ENCODE measurements around the gene USP32.
A peak's percentile ranks its signal among the peaks of the same experiment; 100 is the strongest.

Gene USP32

DNA sequence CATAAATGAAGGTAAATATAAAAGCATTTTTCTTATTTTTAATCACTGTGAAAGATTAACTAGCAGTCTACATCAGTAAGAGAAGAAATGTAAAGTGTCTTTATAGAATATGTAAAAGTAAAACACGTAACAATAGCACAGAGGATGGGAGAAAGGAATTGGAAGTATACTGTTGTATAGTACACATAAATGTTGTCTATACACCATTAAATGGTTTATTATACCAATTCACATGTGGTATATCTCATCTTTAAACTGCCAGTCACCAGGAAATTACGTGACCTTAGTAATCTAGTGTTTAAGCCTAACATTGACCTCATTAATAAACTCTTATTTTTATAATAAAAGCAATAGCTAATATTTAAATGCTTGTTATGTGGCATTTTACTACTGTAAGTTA lies 87.4 kb downstream of the USP32 start:
- FAIRE-seq, result no peak
- DNase-seq (ENCODE audit: insufficient read length), result no peak
- no peak for TF ChIP-seq TAF1 (IDR thresholded peaks at IDR 0.05; ENCODE audit: borderline replicate concordance, low read depth, low read length)
- no peak for TF ChIP-seq POLR2AphosphoS5 (IDR thresholded peaks at IDR 0.05; ENCODE audit: low read depth, low read length)
- no peak for TF ChIP-seq POLR2A (IDR thresholded peaks at IDR 0.05; ENCODE audit: low read depth, low read length)

DNA sequence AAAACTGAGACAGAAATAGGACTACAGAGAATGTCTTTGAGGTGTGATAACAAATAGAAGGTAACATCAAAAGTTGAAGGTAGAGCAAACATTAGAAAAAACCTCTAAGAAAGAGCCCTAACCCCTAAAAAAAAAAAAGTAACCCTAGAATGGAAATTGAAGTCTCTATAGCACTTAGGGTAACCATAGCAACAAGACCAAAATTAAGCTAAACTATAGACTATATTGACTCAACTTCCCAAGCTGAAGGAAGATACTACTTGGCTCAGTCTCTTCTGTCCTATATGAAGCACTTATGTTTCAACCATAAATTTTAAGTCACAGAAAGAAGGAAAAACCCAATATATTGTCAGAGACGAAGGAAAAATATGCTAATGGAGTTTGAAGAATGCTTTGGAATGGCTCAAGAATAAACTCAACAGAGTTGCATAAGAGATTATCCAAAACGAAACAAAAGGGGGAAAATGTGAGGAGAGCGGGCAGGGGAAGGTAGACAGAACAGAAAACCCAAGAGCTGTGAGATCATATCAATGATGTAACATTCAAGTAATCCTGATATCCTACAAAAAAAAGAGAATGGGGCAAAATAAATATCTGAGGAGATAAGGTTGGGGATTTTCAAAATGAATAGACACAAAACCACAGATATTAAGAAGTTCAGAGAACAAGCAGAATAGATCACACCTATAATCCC lies 88.4 kb downstream of the USP32 start:
- FAIRE-seq (no peak), DNase-seq (ENCODE audit: insufficient read length) (no peak)
- TF ChIP-seq POLR2AphosphoS5 (IDR thresholded peaks at IDR 0.05; ENCODE audit: low read depth, low read length) (no peak), POLR2A (IDR thresholded peaks at IDR 0.05; ENCODE audit: low read depth, low read length) (no peak), TAF1 (IDR thresholded peaks at IDR 0.05; ENCODE audit: borderline replicate concordance, low read depth, low read length) (no peak)

DNA sequence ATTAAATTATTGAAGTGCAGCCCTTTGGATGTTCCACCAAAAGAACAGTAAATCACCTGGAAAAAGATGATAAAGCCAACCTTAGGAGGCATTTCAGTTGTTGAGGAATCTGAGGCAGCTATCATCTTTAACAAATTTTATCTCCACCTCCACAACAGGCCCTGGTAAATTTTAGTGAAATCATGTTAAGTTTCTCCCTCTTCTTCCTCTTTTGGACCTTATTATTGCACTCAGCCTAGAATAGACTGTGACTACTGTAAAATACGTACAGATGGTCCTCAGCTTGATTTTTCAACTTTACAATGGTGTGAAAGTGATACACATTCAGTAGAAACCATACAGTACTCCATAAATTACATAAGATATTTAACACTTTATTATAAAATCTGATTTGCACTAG lies 90.3 kb downstream of the USP32 start:
- no peak for TF ChIP-seq POLR2AphosphoS5 (IDR thresholded peaks at IDR 0.05; ENCODE audit: low read depth, low read length)
- no peak for TF ChIP-seq POLR2A (IDR thresholded peaks at IDR 0.05; ENCODE audit: low read depth, low read length)
- TF ChIP-seq TAF1 (IDR thresholded peaks at IDR 0.05; ENCODE audit: borderline replicate concordance, low read depth, low read length), result no peak
- no peak for DNase-seq (ENCODE audit: insufficient read length)
- FAIRE-seq, result peak; percentile 33

DNA sequence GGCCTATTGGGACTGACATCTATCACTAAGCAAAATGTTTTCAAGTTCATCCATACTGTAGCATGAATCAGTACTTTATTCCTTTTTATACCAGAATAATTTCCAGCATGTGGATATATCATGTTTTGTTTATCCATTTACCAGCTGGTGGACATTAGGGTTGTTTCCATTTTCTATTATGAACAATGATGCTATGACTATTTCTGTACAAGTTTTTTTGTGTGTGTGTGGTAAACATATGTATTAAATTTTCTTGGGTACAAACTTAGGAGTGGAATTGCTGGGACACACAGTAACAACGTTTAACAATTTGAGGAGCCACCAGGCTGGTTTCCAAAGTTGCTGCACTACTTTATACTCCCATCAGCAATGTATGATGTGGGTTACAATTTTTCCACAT lies 91.0 kb downstream of the USP32 start:
- FAIRE-seq (no peak), DNase-seq (ENCODE audit: insufficient read length) (no peak)
- TF ChIP-seq TAF1 (IDR thresholded peaks at IDR 0.05; ENCODE audit: borderline replicate concordance, low read depth, low read length) (no peak), POLR2AphosphoS5 (IDR thresholded peaks at IDR 0.05; ENCODE audit: low read depth, low read length) (no peak), POLR2A (IDR thresholded peaks at IDR 0.05; ENCODE audit: low read depth, low read length) (no peak)

DNA sequence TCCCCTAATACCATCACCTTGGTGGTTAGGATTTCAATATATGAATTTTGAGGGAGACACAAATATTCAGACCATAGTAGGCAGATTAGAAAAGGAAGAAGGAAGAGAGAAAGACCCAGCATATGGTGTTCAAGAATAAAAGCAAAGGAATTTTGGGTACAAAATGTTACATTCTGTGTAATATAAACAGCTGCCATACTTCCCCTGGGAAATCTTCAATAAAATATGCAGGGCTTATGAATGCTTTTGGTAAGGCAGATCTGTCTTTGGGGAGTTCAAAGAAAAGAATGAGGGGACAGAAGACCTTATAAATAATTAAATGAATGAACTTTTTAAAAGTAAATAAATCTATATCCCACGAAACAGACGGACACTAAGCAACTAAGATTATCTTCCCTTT lies 91.9 kb downstream of the USP32 start:
- TF ChIP-seq POLR2AphosphoS5 (IDR thresholded peaks at IDR 0.05; ENCODE audit: low read depth, low read length), result no peak
- TF ChIP-seq TAF1 (IDR thresholded peaks at IDR 0.05; ENCODE audit: borderline replicate concordance, low read depth, low read length), result no peak
- TF ChIP-seq POLR2A (IDR thresholded peaks at IDR 0.05; ENCODE audit: low read depth, low read length), result no peak
- DNase-seq (ENCODE audit: insufficient read length), result no peak
- no peak for FAIRE-seq

DNA sequence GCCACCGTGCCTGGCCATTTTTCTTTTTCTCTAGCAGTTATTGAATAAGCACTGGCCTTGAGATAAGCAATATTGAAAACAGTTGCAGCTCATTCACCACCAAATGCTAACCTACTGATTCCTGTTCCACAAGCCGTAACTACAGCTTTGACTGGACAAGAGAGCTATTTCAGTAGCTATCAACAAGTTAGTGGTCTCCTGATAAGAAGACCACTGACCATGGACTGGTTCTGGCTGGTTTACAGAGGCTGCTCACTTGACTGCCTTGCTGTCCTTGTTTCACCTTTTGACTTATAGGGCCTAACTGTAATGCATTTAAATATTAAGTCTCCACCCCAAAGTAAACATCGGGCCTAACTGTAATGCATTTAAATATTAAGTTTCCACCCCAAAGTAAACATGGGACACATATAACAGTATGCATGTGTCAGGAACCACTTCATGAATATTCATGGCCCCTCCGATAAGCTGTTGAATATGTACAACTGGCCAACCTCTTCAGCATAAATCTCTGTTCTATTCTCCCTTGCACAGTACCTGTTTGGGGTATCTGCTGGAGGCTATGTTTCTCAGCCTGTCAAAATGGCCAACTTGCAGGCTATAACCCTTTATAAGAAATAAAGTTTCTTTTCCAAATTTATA lies 94.1 kb downstream of the USP32 start:
- FAIRE-seq (no peak), DNase-seq (ENCODE audit: insufficient read length) (no peak)
- no peak for TF ChIP-seq POLR2AphosphoS5 (IDR thresholded peaks at IDR 0.05; ENCODE audit: low read depth, low read length)
- no peak for TF ChIP-seq POLR2A (IDR thresholded peaks at IDR 0.05; ENCODE audit: low read depth, low read length)
- TF ChIP-seq TAF1 (IDR thresholded peaks at IDR 0.05; ENCODE audit: borderline replicate concordance, low read depth, low read length), result no peak

DNA sequence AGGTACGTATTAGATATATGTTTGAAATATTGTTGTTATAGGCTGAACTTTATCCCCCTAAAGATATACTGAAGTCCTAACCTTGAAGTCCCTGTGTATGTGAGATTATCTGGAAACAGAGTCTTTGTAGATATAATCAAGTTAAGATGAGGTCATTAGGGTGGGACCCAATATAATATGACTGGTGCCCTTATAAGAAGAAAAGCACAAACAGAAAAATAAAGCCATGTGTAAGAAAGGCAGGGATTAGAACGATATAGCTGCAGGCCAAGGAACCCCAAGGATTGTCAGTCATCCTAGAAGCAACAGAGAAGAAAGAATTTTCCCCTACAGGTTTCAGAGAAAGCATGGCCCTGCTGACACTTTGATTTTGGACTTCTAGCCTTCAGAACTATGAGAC lies 95.8 kb downstream of the USP32 start:
- no peak for TF ChIP-seq POLR2A (IDR thresholded peaks at IDR 0.05; ENCODE audit: low read depth, low read length)
- TF ChIP-seq POLR2AphosphoS5 (IDR thresholded peaks at IDR 0.05; ENCODE audit: low read depth, low read length), result no peak
- FAIRE-seq (no peak), DNase-seq (ENCODE audit: insufficient read length) (no peak)

DNA sequence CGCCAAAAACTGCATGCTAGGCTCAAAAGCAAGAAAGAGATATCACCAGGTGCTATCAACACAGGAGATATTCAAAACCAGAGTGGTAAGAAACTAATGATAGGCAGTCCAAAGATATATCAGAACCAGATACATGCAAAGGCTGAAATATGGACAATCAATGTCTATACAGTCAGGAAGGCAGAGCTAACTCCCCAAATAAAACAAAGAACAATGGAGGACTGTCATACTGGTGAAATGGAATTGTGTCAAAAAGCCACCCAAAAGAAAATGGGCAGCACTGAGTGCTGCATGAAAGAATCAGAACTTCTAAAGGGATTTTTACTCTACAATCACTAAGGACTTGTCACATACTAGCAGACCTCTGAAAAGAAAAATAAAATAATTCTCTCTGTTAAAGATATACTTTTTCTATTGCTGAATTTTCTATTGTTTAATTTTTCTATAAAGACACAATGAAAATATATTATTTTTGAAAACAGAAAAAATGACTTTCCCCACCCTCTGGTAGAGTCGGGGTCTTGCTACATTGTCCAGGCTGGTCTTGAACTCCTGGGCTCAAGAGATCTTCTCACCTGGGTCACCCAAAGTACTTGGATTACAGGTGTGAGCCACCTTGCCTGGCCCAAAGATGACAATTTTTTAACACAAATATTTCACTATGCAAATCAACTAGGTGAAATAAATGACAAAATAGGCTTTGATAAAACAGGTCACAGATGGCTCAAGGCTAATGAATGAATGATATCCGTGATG lies 98.2 kb downstream of the USP32 start:
- FAIRE-seq, result no peak
- TF ChIP-seq TAF1 (IDR thresholded peaks at IDR 0.05; ENCODE audit: borderline replicate concordance, low read depth, low read length) (no peak), POLR2A (IDR thresholded peaks at IDR 0.05; ENCODE audit: low read depth, low read length) (no peak), POLR2AphosphoS5 (IDR thresholded peaks at IDR 0.05; ENCODE audit: low read depth, low read length) (no peak)
- no peak for DNase-seq (ENCODE audit: insufficient read length)

DNA sequence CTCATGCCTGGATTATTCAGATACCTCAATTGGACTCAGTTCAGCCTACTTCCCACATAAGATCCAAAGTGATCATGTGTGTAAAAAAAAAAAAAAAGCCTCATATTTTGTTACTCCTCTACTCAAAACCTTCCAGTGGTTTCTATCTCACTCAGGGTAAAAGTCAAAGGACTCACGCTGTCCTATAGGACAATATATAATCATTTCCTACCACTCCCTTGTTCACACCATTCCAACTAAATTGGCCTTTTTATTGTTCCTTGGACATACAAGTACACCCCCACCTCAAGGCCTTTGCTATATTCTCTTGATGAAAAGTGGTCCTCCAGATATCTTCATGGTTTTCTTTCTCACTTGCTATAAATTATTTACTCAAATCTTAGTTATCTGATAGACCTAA lies 99.2 kb downstream of the USP32 start:
- no peak for FAIRE-seq
- TF ChIP-seq POLR2AphosphoS5 (IDR thresholded peaks at IDR 0.05; ENCODE audit: low read depth, low read length) (no peak), TAF1 (IDR thresholded peaks at IDR 0.05; ENCODE audit: borderline replicate concordance, low read depth, low read length) (no peak), POLR2A (IDR thresholded peaks at IDR 0.05; ENCODE audit: low read depth, low read length) (no peak)
- DNase-seq (ENCODE audit: insufficient read length), result no peak

DNA sequence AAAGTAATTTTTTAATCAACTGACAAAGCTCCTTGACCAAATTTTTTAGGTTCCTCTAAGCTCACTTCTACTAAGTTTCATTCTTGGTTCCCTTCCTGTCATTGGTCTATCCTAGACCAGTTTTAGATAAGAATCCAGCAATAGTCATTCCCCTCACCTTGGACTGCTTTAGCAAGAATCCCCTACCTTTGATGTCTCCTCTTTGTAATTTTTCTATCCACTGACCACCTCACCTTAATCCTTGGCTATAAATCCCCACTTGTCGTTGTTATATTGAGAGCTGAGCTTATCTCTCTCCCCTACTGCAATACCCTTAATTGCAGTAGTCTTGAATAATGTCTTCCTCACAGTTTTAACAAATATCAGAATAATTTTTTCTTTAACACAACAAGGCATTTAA lies 107.2 kb downstream of the USP32 start:
- TF ChIP-seq POLR2A (IDR thresholded peaks at IDR 0.05; ENCODE audit: low read depth, low read length) (no peak), POLR2AphosphoS5 (IDR thresholded peaks at IDR 0.05; ENCODE audit: low read depth, low read length) (no peak), TAF1 (IDR thresholded peaks at IDR 0.05; ENCODE audit: borderline replicate concordance, low read depth, low read length) (no peak)
- DNase-seq (ENCODE audit: insufficient read length) (no peak), FAIRE-seq (peak; percentile 51)

DNA sequence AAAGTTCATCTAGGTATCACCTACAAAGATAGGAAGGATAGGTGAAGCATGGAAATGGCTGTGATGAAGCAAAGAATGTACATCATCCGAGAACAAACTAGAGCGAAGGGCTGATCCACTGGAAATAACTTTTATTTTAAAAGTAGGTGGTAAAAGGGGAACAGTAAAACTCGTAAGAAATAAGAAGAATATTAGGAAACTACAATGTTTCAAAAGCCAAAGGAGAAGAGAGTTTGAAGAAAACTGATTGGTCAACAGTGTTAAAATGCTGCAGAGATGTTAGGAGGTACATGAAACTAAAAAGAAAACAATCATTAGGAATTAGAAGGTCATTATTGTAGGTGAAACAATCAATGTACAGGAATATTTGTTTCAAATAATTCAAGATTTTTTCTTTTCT lies 108.1 kb downstream of the USP32 start:
- FAIRE-seq (no peak), DNase-seq (ENCODE audit: insufficient read length) (no peak)
- TF ChIP-seq POLR2AphosphoS5 (IDR thresholded peaks at IDR 0.05; ENCODE audit: low read depth, low read length) (no peak), POLR2A (IDR thresholded peaks at IDR 0.05; ENCODE audit: low read depth, low read length) (no peak), TAF1 (IDR thresholded peaks at IDR 0.05; ENCODE audit: borderline replicate concordance, low read depth, low read length) (no peak)

DNA sequence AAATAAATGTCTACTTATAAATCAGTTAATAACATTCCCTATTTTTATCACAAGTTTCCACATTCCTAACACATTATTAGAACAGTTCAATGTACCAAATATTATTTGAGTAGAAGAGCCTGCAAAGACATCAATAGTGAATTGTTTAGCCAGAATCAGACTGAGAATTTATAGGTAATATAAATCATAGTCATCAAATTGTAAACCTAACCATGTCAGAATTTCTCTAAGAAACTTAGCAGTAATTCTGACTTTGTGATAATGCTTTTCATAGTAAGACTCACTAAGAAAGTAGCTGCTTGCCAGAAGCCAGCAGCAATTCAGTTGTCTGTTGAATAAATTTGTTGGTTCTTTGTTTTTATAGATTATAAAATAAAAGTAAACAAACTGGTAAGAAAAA lies 111.3 kb downstream of the USP32 start:
- TF ChIP-seq POLR2AphosphoS5 (IDR thresholded peaks at IDR 0.05; ENCODE audit: low read depth, low read length) (no peak), POLR2A (IDR thresholded peaks at IDR 0.05; ENCODE audit: low read depth, low read length) (no peak), TAF1 (IDR thresholded peaks at IDR 0.05; ENCODE audit: borderline replicate concordance, low read depth, low read length) (no peak)
- DNase-seq (ENCODE audit: insufficient read length) (no peak), FAIRE-seq (no peak)

All from GM12892 (cell line).